Subcutaneous abdominal adipose tissue (tissue), 5 donors: Measurements from ENCODE around the gene FYB1.

Source experiments
- H3K27ac ChIP-seq: one replicate; pipeline ENCODE4 v1.7.0; 2013; ENCODE audit warnings: low read depth, mild to moderate bottlenecking, inconsistent platforms, low read length, moderate library complexity
- H3K27me3 ChIP-seq, 5 donors: one replicate each; pipeline ENCODE4 v1.7.0; 2013; ENCODE audit warnings: low read length in 5 of 5, inconsistent platforms in 1 of 5; ENCODE audit not compliant: control insufficient read depth in 5 of 5, insufficient read depth in 4 of 5
- H3K36me3 ChIP-seq, 5 donors: one replicate each; pipeline ENCODE4 v1.7.0; 2013; ENCODE audit warnings: low read length in 5 of 5; ENCODE audit not compliant: control insufficient read depth in 5 of 5, insufficient read depth in 5 of 5
- H3K4me1 ChIP-seq, 5 donors: one replicate each; pipeline ENCODE4 v1.7.0; 2013; ENCODE audit warnings: low read length in 5 of 5, mild to moderate bottlenecking in 3 of 5, moderate library complexity in 1 of 5; ENCODE audit not compliant: control insufficient read depth in 5 of 5, insufficient read depth in 5 of 5
- H3K4me3 ChIP-seq, 5 donors: one replicate each; pipeline ENCODE4 v1.7.0; 2013; ENCODE audit warnings: low read length in 5 of 5, low read depth in 1 of 5
- H3K9ac ChIP-seq, 5 donors: one replicate each; pipeline ENCODE4 v1.7.0; 2013; ENCODE audit warnings: low read length in 5 of 5, mild to moderate bottlenecking in 4 of 5, moderate library complexity in 3 of 5
- H3K9me3 ChIP-seq, 5 donors: one replicate each; pipeline ENCODE4 v1.7.0; 2013; ENCODE audit warnings: low read length in 5 of 5; ENCODE audit not compliant: control insufficient read depth in 5 of 5
- donor health status: healthy.
- donor health status: healthy.
- donor health status: healthy.
- donor health status: healthy.
- donor health status: healthy.

FYB1 gene

GRCh38 chr5:39206630-39207321, 12.6 kb downstream of the FYB1 start:
- H3K4me3 ChIP-seq, result no peak overlapping the region
- no peaks in the 10 kb centered on the region for H3K9me3 ChIP-seq
- no peak overlapping the region for H3K9ac ChIP-seq
- H3K36me3 ChIP-seq, result no peaks in the 10 kb centered on the region
- H3K27ac ChIP-seq, result no peak overlapping the region
- H3K4me1 ChIP-seq, result peaks cover 0 to 8% (median 0%) of the 10 kb centered on the region in 5 donors
- H3K27me3 ChIP-seq, result no peaks in the 10 kb centered on the region

- H3K9me3 ChIP-seq, result no peaks in the 10 kb centered on the region
- H3K36me3 ChIP-seq, result no peaks in the 10 kb centered on the region
- no peak overlapping the region for H3K9ac ChIP-seq
- H3K4me1 ChIP-seq, result peaks cover 0 to 9% (median 0%) of the 10 kb centered on the region in 5 donors
- H3K4me3 ChIP-seq, result no peak overlapping the region
- no peaks in the 10 kb centered on the region for H3K27me3 ChIP-seq
- H3K27ac ChIP-seq, result no peak overlapping the region
These were observed 13.8 kb downstream of the FYB1 start for GRCh38 chr5:39205550-39205949.

GRCh38 chr5:39203951-39204350, 15.4 kb downstream of the FYB1 start:
- H3K36me3 ChIP-seq, result no peaks in the 10 kb centered on the region
- H3K9ac ChIP-seq, result no peak overlapping the region
- no peaks in the 10 kb centered on the region for H3K27me3 ChIP-seq
- no peaks in the 10 kb centered on the region for H3K9me3 ChIP-seq
- no peak overlapping the region for H3K27ac ChIP-seq
- no peak overlapping the region for H3K4me3 ChIP-seq
- H3K4me1 ChIP-seq, result peaks cover 0 to 9% (median 0%) of the 10 kb centered on the region in 5 donors

GRCh38 chr5:39203275-39203922, 16.0 kb downstream of the FYB1 start:
- Histone ChIP-seq H3K4me3 (no peak overlapping the region), H3K27ac (no peak overlapping the region)

GRCh38 chr5:39202597-39203274, 16.6 kb downstream of the FYB1 start:
- Histone ChIP-seq H3K36me3 (no peaks in the 10 kb centered on the region), H3K4me3 (no peak overlapping the region), H3K4me1 (peaks cover 0 to 9% (median 0%) of the 10 kb centered on the region in 5 donors), H3K27ac (no peak overlapping the region), H3K27me3 (no peaks in the 10 kb centered on the region), H3K9ac (no peak overlapping the region), H3K9me3 (no peaks in the 10 kb centered on the region)

More at GRCh38 chr5:39203275-39203922, 16.0 kb downstream of the FYB1 start:
- Histone ChIP-seq H3K9ac (peak overlapping the region in 1 of 5 donors; percentile 33), H3K27me3 (no peaks in the 10 kb centered on the region), H3K36me3 (no peaks in the 10 kb centered on the region), H3K9me3 (no peaks in the 10 kb centered on the region), H3K4me1 (peaks cover 0 to 9% (median 0%) of the 10 kb centered on the region in 5 donors)

GRCh38 chr5:39201781-39202596, 17.4 kb downstream of the FYB1 start:
- no peak overlapping the region for H3K9ac ChIP-seq
- no peak overlapping the region for H3K27ac ChIP-seq
- no peaks in the 10 kb centered on the region for H3K27me3 ChIP-seq
- no peak overlapping the region for H3K4me3 ChIP-seq
- H3K36me3 ChIP-seq, result no peaks in the 10 kb centered on the region
- H3K9me3 ChIP-seq, result no peaks in the 10 kb centered on the region
- peaks cover 0 to 9% (median 0%) of the 10 kb centered on the region in 5 donors for H3K4me1 ChIP-seq

GRCh38 chr5:39201160-39201780, 18.1 kb downstream of the FYB1 start:
- Histone ChIP-seq H3K27ac (no peak overlapping the region), H3K27me3 (no peaks in the 10 kb centered on the region), H3K4me1 (peaks cover 0 to 9% (median 0%) of the 10 kb centered on the region in 5 donors), H3K9ac (no peak overlapping the region), H3K9me3 (no peaks in the 10 kb centered on the region), H3K4me3 (no peak overlapping the region), H3K36me3 (no peaks in the 10 kb centered on the region)

- no peaks in the 10 kb centered on the region for H3K9me3 ChIP-seq
- H3K4me3 ChIP-seq, result no peak overlapping the region
- no peaks in the 10 kb centered on the region for H3K27me3 ChIP-seq
- peaks cover 0 to 9% (median 0%) of the 10 kb centered on the region in 5 donors for H3K4me1 ChIP-seq
- H3K36me3 ChIP-seq, result no peaks in the 10 kb centered on the region
- peak overlapping the region in 1 of 5 donors; percentile 47 for H3K9ac ChIP-seq
- no peak overlapping the region for H3K27ac ChIP-seq
These were observed 19.3 kb downstream of the FYB1 start for GRCh38 chr5:39200081-39200480.

GRCh38 chr5:39199335-39199734, 20.0 kb downstream of the FYB1 start:
- Histone ChIP-seq H3K9ac (no peak overlapping the region), H3K36me3 (no peaks in the 10 kb centered on the region), H3K4me3 (no peak overlapping the region), H3K4me1 (peaks cover 0 to 6% (median 2%) of the 10 kb centered on the region in 5 donors), H3K27ac (no peak overlapping the region), H3K9me3 (no peaks in the 10 kb centered on the region), H3K27me3 (no peaks in the 10 kb centered on the region)
